Small intestine (tissue), 4 donors: Measurements from ENCODE around the gene PARP15. TPM values are rescaled to one million over a fixed set of nuclear protein-coding genes. Genes with fewer than 3 reads are reported as not detected.

Experiments used
- polyA plus RNA-seq, 4 donors: library from polyadenylated mRNA; stranded (reverse) in 3 of 4; unstranded in 1 of 4; fragments of 200-250 nt in 3 of 4; fragments of 120-200 nt in 1 of 4; gene quantifications; one replicate each; pipeline versions ENCODE4 v1.2.1 to v1.2.3, GENCODE V29; 2013
- donor health status: healthy with polysubstance abuse.
- donor health status: Bipolar disorder and iron deficiency.
- donor health status: healthy.

The PARP15 gene
- polyA plus RNA-seq, 4 donors: 0.22 to 1.1 (median 0.75) TPM

Other genes starting within 250 kb of the PARP15 start
- 10 to 100 TPM; 29.2 to 53.0 (median 45.8) TPM for gene MIX23, start 194.4 kb upstream of the PARP15 start, polyA plus RNA-seq
- gene FAM162A, start 193.5 kb upstream of the PARP15 start, polyA plus RNA-seq: 100 to 1,000 TPM in 1 of 4 donors, 10 to 100 TPM in 3; 63.5 to 105 (median 83.9) TPM
- gene WDR5B, start 161.6 kb upstream of the PARP15 start, polyA plus RNA-seq: 1 to 10 TPM; 1.6 to 8.3 (median 2.7) TPM
- gene KPNA1, start 62.7 kb upstream of the PARP15 start, polyA plus RNA-seq: 10 to 100 TPM; 10.5 to 33.0 (median 11.9) TPM
- 10 to 100 TPM; 20.5 to 36.5 (median 25.2) TPM for gene PARP9, start 13.3 kb upstream of the PARP15 start, polyA plus RNA-seq
- gene DTX3L, start 13.3 kb upstream of the PARP15 start, polyA plus RNA-seq: 10 to 100 TPM; 10.8 to 29.1 (median 18.6) TPM
- gene PARP14, start 103.2 kb downstream of the PARP15 start, polyA plus RNA-seq: 10 to 100 TPM; 15.9 to 27.3 (median 17.5) TPM
- gene HSPBAP1, start 216.2 kb downstream of the PARP15 start, polyA plus RNA-seq: 10 to 100 TPM in 2 of 4 donors, 1 to 10 TPM in 2; 4.5 to 19.5 (median 8.1) TPM
- 10 to 100 TPM in 1 of 4 donors, 1 to 10 TPM in 3; 1.8 to 27.5 (median 3.4) TPM for gene SLC49A4, start 217.4 kb downstream of the PARP15 start, polyA plus RNA-seq